Adrenal gland (tissue), 12 donors: Measurements from ENCODE around the gene VEGFA. TPM values are rescaled to one million over a fixed set of nuclear protein-coding genes. Genes with fewer than 3 reads are reported as not detected.
A peak's percentile ranks its signal among the peaks of the same experiment; 100 is the strongest.

Experiments used
- DNase-seq, 7 donors: peaks; one replicate each; pipeline ENCODE4 v3.0.0-alpha.2; 2019 to 2020
- H3K27ac ChIP-seq, 5 donors: fragments of 200-600 bp; sonication (generic) in 4 of 5; 1 replicate in 3 of 5; 2 replicates in 2 of 5; pipeline versions ENCODE4 v1.5.1 to v1.8.0; 2016 to 2020; ENCODE audit warnings: mild to moderate bottlenecking in 1 of 5
- H3K27me3 ChIP-seq: fragments of 200-600 bp; 2 replicates; pipeline ENCODE4 v1.8.0; 2021
- H3K36me3 ChIP-seq, 2 donors: fragments of 200-600 bp; replicated peaks in 1 of 2; 1 replicate in 1 of 2; 2 replicates in 1 of 2; pipeline versions ENCODE4 v1.5.1 to v1.8.0; 2018 to 2022
- H3K4me1 ChIP-seq, 2 donors: fragments of 200-600 bp; replicated peaks in 1 of 2; 1 replicate in 1 of 2; 2 replicates in 1 of 2; pipeline versions ENCODE4 v1.5.1 to v1.8.0; 2018 to 2021
- H3K4me3 ChIP-seq, 4 donors: fragments of 200-600 bp; sonication (generic) in 3 of 4; one replicate each; pipeline ENCODE4 v1.5.1; 2016 to 2018
- H3K9me3 ChIP-seq, 3 donors: fragments of 200-600 bp; sonication (generic) in 1 of 3; replicated peaks in 1 of 3; 1 replicate in 2 of 3; 2 replicates in 1 of 3; pipeline versions ENCODE4 v1.5.1 to v1.8.0; 2016 to 2021
- CTCF ChIP-seq, 6 experiments: fragments of 450-650 bp in 4 of 6; fragments of 200-600 bp in 2 of 6; sonication (generic) in 1 of 6; IDR thresholded peaks; 1 replicate in 5 of 6; 2 replicates in 1 of 6; pipeline versions ENCODE4 v1.5.1 to v1.8.0; 2016 to 2021; ENCODE audit warnings: antibody characterized with exemption in 6 of 6, mild to moderate bottlenecking in 2 of 6, moderate library complexity in 1 of 6
- POLR2A ChIP-seq, 2 donors: fragments of 450-650 bp; IDR thresholded peaks; one replicate each; pipeline ENCODE4 v1.6.1; 2017; ENCODE audit warnings: antibody characterized with exemption in 2 of 2, mild to moderate bottlenecking in 2 of 2, moderate library complexity in 1 of 2
- WGBS, 4 donors: extraction: QIAGEN DNeasy Blood & Tissue Kit in 2 of 4; methylation state at CpG; one replicate each; pipeline versions ENCODE4 v1.1.5 to v1.1.7; 2013 to 2017; 5-methylcytosine and 5-hydroxymethylcytosine counted together
- intact Hi-C, 2 donors: fragments of 100-400 bp; cut with DNase I; formaldehyde crosslinking; loops; one replicate each; pipeline versions ENCODE4 v1.14.1 to v1.15.0; 2022 to 2023
- polyA plus RNA-seq, 3 donors: library from polyadenylated mRNA; stranded (reverse); fragments of 200-250 nt in 2 of 3; fragments of 350-450 nt in 1 of 3; fragmentation: Illumina TruSeq in 1 of 3; extraction: RNeasy Lipid Tissue Mini Kit (QIAGEN cat#74804) in 1 of 3; gene quantifications; one replicate each; pipeline ENCODE4 v1.2.3, GENCODE V29; 2013 to 2014
- total RNA-seq, 9 donors: library from RNA; depleted of rRNA in 4 of 9; stranded (reverse); fragments of >200 nt in 4 of 9; fragments of 120-200 nt in 1 of 9; fragmentation: NEBNext Ultra II Directional in 1 of 9; extraction: Animal tissue kit (Norgen Biotek cat#: 25700) in 1 of 9; gene quantifications; one replicate each; pipeline versions ENCODE4 v1.1.0 to v1.2.4, GENCODE V29; 2013 to 2023
- donor health status: healthy with polysubstance abuse.
- donor health status: Bipolar disorder and iron deficiency.
- donor health status: DM: yes; HTN: yes; CAD: no.
- donor health status: DM: no; HTN: no; CAD: no.
- donor health status: DM: no; HTN: no; CAD: no.
- donor health status: DM: yes; HTN: yes; CAD: no.

VEGFA gene
- total and polyA plus RNA-seq, 12 donors = 31.5 to 343 (median 101) TPM

GRCh38 chr6:43771858-43772680 is 2.1 kb downstream of the VEGFA start:
- TF ChIP-seq POLR2A (IDR thresholded peaks at IDR 0.05) = peak in 1 of 2 donors; percentile 56
- TF ChIP-seq CTCF (IDR thresholded peaks at IDR 0.05) = no peak
- H3K9me3 ChIP-seq = no peaks in the 10 kb centered on the region
- peaks cover 0 to 1% of the 10 kb centered on the region in 2 donors for H3K36me3 ChIP-seq
- H3K4me3 ChIP-seq = peak overlapping the region; percentile 43 to 97 (median 80)
- H3K4me1 ChIP-seq = peaks cover 46 to 47% of the 10 kb centered on the region in 2 donors
- no peaks in the 10 kb centered on the region for H3K27me3 ChIP-seq
- DNase-seq = peak; percentile 71 to 86 (median 85)
- peak overlapping the region; percentile 20 to 97 (median 94) for H3K27ac ChIP-seq
- WGBS, 4 donors = 4 to 9% (median 6%) methylated on average over 15 to 48 of the region's 48 CpGs
- intact Hi-C loops = loop anchor here in 1 of 2 donors (5.0 kb wide), 1 partner anchor 65 kb away; no protein-coding TSS in a partner anchor

- Histone ChIP-seq H3K27me3 (no peaks in the 10 kb centered on the region), H3K4me3 (peak overlapping the region in 3 of 4 donors; percentile 13 to 84 (median 75)), H3K4me1 (peaks cover 46 to 47% of the 10 kb centered on the region in 2 donors), H3K36me3 (peaks cover 0 to 7% of the 10 kb centered on the region in 2 donors), H3K9me3 (no peaks in the 10 kb centered on the region), H3K27ac (peak overlapping the region; percentile 20 to 97 (median 94))
- WGBS, 4 donors = 25 to 47% (median 30%) methylated on average over 6 to 7 of the region's 7 CpGs
- DNase-seq = peak in 4 of 7 donors; percentile 43 to 64 (median 56)
- no peak for TF ChIP-seq CTCF (IDR thresholded peaks at IDR 0.05)
- TF ChIP-seq POLR2A (IDR thresholded peaks at IDR 0.05) = no peak
- intact Hi-C loops = loop anchor here in 1 of 2 donors (5.0 kb wide), 1 partner anchor 65 kb away; no protein-coding TSS in a partner anchor
These were observed 2.7 kb downstream of the VEGFA start for GRCh38 chr6:43772681-43773049.

GRCh38 chr6:43773050-43773979 is 3.3 kb downstream of the VEGFA start:
- H3K4me1 ChIP-seq = peaks cover 46 to 47% of the 10 kb centered on the region in 2 donors
- H3K4me3 ChIP-seq = peak overlapping the region in 2 of 4 donors; percentile 75 to 84
- peak overlapping the region; percentile 20 to 97 (median 94) for H3K27ac ChIP-seq
- 31 to 41% (median 39%) methylated on average over 10 to 12 of the region's 12 CpGs for WGBS, 4 donors
- intact Hi-C loops = loop anchor here in 1 of 2 donors (5.0 kb wide), 1 partner anchor 64 kb away; no protein-coding TSS in a partner anchor
- H3K9me3 ChIP-seq = no peaks in the 10 kb centered on the region
- peak; percentile 68 to 83 (median 73) for DNase-seq
- peaks cover 0 to 14% of the 10 kb centered on the region in 2 donors for H3K36me3 ChIP-seq
- H3K27me3 ChIP-seq = no peaks in the 10 kb centered on the region
- TF ChIP-seq CTCF (IDR thresholded peaks at IDR 0.05) (peak; percentile 24 to 64 (median 56)), POLR2A (IDR thresholded peaks at IDR 0.05) (peak in 1 of 2 donors; percentile 36)
